ENCODE results near the gene PTGES3L.
"Not testable (repeated sequence)": the region's sequence is repeated elsewhere in the genome, so short reads cannot be mapped to it uniquely, and the experiment has no call there.

Gene PTGES3L

DNA sequence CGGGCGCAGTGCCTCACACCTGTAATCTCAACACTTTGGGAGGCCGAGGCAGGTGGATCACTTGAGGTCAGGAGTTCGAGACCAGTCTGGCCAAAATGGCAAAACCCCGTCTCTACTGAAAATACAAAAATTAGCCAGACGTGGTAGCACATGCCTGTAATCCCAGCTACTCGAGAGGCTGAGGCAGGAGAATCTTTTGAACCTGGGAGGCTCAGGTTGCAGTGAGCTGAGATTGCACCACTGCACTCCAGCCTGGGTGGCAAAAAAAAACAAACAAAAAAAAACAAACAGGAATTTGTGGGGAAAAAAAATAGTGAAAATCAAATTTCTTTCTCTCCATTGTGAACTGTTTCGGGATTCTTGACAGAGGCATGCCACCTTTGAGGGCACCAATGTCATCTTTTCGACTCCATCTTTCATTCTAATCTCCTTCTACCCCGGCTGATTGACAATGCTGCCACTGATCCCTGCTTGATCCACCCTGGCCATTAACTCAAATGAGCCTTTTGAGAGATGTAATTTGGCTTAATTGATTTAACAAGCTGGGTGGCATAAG is 60.3 kb downstream of the PTGES3L start:
- DNase-seq (ENCODE audit: low read depth): not testable (repeated sequence)

DNA sequence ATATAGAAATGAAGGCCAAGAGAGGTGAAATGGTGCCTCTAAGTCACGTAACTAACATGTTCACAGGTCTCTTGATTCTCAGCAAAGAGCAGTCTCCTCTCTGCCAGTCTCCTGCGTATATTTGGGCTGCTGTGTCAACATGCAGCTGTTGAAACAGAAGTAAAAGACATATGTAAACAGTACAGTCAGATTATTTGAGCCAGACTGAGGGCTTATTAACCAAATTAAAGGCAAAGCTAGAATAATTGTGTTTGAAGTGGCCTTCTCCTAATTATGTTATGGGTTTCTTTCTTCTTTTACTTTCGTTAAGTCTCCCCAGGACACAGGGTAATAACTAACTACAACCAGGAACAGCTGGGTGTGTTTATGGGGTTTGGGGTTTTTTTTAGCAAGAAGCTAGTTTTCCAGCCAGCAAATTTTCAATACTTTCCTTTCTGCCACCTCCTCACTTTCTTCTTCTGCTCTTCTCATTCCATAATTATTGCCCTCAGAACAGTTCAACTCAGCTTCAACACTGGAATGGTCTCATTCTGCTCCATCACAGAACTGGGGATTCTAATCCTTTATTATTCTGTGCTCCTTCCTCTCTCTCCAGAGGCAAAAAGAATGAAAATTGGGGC is 60.9 kb downstream of the PTGES3L start:
- DNase-seq (ENCODE audit: low read depth): no peak

All from T-helper 22 cell (primary cell).